ENCODE measurements around the gene HAPLN3.

Gene HAPLN3

GRCh38 chr15:88908697-88909621 is 13.6 kb upstream of the HAPLN3 start:
- DNase-seq (ENCODE audit: insufficient read length, low spot score) (no peak), FAIRE-seq (no peak)
- TF ChIP-seq, protein P1, sequence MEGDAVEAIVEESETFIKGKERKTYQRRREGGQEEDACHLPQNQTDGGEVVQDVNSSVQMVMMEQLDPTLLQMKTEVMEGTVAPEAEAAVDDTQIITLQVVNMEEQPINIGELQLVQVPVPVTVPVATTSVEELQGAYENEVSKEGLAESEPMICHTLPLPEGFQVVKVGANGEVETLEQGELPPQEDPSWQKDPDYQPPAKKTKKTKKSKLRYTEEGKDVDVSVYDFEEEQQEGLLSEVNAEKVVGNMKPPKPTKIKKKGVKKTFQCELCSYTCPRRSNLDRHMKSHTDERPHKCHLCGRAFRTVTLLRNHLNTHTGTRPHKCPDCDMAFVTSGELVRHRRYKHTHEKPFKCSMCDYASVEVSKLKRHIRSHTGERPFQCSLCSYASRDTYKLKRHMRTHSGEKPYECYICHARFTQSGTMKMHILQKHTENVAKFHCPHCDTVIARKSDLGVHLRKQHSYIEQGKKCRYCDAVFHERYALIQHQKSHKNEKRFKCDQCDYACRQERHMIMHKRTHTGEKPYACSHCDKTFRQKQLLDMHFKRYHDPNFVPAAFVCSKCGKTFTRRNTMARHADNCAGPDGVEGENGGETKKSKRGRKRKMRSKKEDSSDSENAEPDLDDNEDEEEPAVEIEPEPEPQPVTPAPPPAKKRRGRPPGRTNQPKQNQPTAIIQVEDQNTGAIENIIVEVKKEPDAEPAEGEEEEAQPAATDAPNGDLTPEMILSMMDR (IDR thresholded peaks at IDR 0.05; ENCODE audit: insufficient read depth, missing control alignments) = no peak

DNA sequence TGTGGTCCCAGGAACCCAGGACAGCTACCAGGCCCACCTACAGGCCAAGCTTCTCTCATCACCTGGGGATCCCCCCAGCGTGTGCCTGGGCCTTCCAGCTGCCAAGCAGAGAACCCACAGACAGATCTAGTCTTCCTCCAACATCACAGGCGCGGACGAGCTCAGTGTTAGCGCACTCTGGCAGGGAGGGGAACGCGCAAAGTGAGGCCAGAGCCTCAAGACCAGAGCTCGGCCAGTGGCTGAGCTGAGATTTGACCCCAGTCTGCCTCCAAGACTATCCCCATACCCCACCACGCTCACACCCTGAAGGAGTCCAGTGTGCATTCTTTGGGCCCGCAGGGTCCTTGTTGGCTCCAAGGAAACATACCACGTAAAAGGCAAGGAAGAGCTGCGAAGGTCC is 12.8 kb upstream of the HAPLN3 start:
- TF ChIP-seq, protein P1 (IDR thresholded peaks at IDR 0.05; ENCODE audit: insufficient read depth, missing control alignments) = no peak
- FAIRE-seq (no peak), DNase-seq (ENCODE audit: insufficient read length, low spot score) (no peak)

DNA sequence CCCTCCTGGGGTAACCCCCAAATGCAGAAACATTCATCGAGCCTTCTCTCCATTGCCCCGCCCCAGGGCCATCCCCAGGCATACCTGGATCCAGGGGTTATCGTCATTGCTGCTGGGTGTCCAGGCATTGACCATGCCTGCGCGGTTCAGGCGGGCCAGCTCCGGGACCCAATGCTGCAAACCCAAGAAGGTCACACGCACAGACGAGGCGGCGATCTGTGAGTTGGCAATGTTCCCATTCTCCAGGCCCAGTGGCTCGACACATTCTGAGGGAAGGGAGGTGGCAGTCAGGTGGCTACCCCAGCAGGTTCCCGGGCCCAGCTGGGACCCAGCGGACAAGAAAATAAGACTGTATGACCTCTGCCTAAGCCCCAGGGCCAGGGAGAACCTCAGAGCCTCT is 11.8 kb upstream of the HAPLN3 start:
- FAIRE-seq = no peak
- TF ChIP-seq, protein P1 (IDR thresholded peaks at IDR 0.05; ENCODE audit: insufficient read depth, missing control alignments) = no peak

GRCh38 chr15:88906551-88906950 is 11.2 kb upstream of the HAPLN3 start:
- DNase-seq (ENCODE audit: insufficient read length, low spot score) (no peak), FAIRE-seq (no peak)
- TF ChIP-seq, protein P1 (IDR thresholded peaks at IDR 0.05; ENCODE audit: insufficient read depth, missing control alignments) = no peak

More for the DNA sequence above, 11.8 kb upstream of the HAPLN3 start:
- no peak for DNase-seq (ENCODE audit: insufficient read length, low spot score)

DNA sequence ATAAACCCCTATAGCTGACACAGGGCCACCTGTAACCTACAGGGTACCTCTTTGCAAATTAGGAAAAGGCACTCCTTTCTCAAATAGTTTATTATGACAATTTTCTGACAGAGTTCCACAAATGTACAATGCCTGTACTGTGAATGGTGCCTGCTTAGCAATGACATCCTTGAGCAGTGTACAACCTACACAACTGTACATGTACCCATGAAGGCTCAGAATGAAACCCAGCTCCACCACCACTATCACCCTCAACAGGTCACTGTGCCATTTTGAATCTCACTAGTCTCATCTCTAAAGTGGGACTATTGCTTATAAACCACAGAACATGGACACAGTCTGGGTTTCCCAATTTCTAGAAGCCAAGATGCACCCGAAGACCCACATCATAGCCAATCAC is 10.8 kb upstream of the HAPLN3 start:
- FAIRE-seq (no peak), DNase-seq (ENCODE audit: insufficient read length, low spot score) (no peak)
- TF ChIP-seq, protein P1 (IDR thresholded peaks at IDR 0.05; ENCODE audit: insufficient read depth, missing control alignments) = no peak

GRCh38 chr15:88905576-88905975 is 10.2 kb upstream of the HAPLN3 start:
- TF ChIP-seq, protein P1 (IDR thresholded peaks at IDR 0.05; ENCODE audit: insufficient read depth, missing control alignments) = no peak
- DNase-seq (ENCODE audit: insufficient read length, low spot score) = no peak
- FAIRE-seq = no peak
